HUES6 (cell line): ENCODE measurements around the gene TEDC2.
"Not testable (repeated sequence)": the region's sequence is repeated elsewhere in the genome, so short reads cannot be mapped to it uniquely, and the experiment has no call there.

Experiments used
- H3K27ac ChIP-seq: 2 replicates; pipeline ENCODE4 v1.7.0; 2013; ENCODE audit warnings: low read depth, mild to moderate bottlenecking, low read length, inconsistent platforms
- H3K27me3 ChIP-seq: 2 replicates; pipeline ENCODE4 v1.6.1; 2013; ENCODE audit warnings: low read length; ENCODE audit not compliant: control insufficient read depth, insufficient read depth
- H3K36me3 ChIP-seq: 2 replicates; pipeline ENCODE4 v1.6.1; 2013; ENCODE audit warnings: low read length; ENCODE audit not compliant: control insufficient read depth, insufficient read depth
- H3K4me1 ChIP-seq: 2 replicates; pipeline ENCODE4 v1.6.1; 2013; ENCODE audit warnings: low read length; ENCODE audit not compliant: control insufficient read depth, insufficient read depth
- H3K4me3 ChIP-seq: 2 replicates; pipeline ENCODE4 v1.5.1; 2013; ENCODE audit warnings: low read depth, low read length
- H3K9ac ChIP-seq: one replicate; pipeline ENCODE4 v1.6.1; 2013; ENCODE audit warnings: mild to moderate bottlenecking, low read length
- H3K9me3 ChIP-seq: 2 replicates; pipeline ENCODE4 v1.6.1; 2013; ENCODE audit warnings: low read depth, low read length; ENCODE audit not compliant: control insufficient read depth, insufficient read depth

Gene TEDC2

DNA sequence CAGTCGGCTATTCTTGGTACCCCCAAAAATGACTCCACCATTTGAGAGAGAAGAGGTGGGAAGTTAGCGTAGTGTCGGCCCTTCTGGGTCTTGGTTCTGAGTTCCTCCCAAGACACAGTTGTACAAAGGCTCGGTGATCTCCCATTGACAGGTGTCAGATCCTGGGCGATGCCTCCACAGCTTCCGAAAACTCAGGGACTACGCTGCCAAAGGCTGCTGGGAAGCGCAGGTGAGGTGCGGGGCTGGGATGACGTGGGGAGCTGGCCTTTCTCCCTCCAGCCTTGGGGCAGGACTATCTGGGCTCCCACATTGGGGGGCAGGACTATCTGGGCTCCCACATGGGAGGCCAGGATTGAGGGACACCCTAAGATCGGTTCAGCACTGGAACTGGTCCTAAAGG, 20.3 kb upstream of the TEDC2 start:
- no peak overlapping the region for H3K9ac ChIP-seq
- no peaks in the 10 kb centered on the region for H3K27me3 ChIP-seq
- H3K27ac ChIP-seq, result no peak overlapping the region
- no peaks in the 10 kb centered on the region for H3K4me1 ChIP-seq
- H3K4me3 ChIP-seq, result no peak overlapping the region
- no peaks in the 10 kb centered on the region for H3K9me3 ChIP-seq
- H3K36me3 ChIP-seq, result peaks cover 72% of the 10 kb centered on the region

DNA sequence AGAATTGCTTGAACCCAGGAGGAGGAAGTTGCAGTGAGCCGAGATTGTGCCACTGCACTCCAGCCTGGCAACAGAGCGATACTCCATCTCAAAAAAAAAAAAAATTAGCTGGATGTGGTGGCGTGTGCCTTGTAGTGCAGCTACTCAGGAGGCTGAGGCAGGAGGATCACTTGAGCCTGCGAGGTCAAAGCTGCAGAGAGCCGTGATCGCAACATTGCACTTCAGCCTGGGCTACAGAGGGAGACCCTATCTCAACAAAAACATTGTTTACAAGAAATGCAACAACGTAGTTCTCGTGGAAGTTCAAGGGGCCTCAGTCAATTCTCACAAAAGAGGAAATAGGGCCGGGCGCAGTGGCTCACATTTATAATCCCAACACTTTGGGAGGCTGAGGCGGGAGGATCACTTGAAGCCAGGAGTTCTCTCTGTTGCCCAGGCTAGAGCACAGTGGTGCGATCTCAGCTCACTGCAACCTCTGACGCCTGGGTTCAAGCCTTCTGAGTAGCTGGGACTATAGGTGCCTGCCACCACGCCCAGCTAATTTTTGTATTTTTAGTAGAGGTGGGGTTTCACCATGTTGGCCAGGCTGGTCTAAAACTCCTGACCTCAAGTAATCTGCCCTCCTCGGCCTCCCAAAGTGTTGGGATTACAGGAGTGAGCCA, 18.6 kb upstream of the TEDC2 start:
- H3K4me1 ChIP-seq, H3K27ac ChIP-seq, H3K9me3 ChIP-seq, H3K27me3 ChIP-seq, H3K4me3 ChIP-seq, H3K9ac ChIP-seq: not testable (repeated sequence)
- peaks cover 77% of the 10 kb centered on the region for H3K36me3 ChIP-seq

GRCh38 chr16:2443555-2443954, 16.4 kb upstream of the TEDC2 start:
- Histone ChIP-seq H3K27me3 (no peaks in the 10 kb centered on the region), H3K27ac (no peak overlapping the region), H3K36me3 (peaks cover 76% of the 10 kb centered on the region), H3K4me3 (no peak overlapping the region), H3K4me1 (no peaks in the 10 kb centered on the region), H3K9ac (no peak overlapping the region), H3K9me3 (no peaks in the 10 kb centered on the region)

- Histone ChIP-seq H3K4me3 (no peak overlapping the region), H3K9ac (no peak overlapping the region), H3K9me3 (no peaks in the 10 kb centered on the region), H3K27ac (no peak overlapping the region), H3K36me3 (peaks cover 91% of the 10 kb centered on the region), H3K27me3 (no peaks in the 10 kb centered on the region), H3K4me1 (no peaks in the 10 kb centered on the region)
These were observed 11.9 kb upstream of the TEDC2 start for GRCh38 chr16:2447920-2448583.

DNA sequence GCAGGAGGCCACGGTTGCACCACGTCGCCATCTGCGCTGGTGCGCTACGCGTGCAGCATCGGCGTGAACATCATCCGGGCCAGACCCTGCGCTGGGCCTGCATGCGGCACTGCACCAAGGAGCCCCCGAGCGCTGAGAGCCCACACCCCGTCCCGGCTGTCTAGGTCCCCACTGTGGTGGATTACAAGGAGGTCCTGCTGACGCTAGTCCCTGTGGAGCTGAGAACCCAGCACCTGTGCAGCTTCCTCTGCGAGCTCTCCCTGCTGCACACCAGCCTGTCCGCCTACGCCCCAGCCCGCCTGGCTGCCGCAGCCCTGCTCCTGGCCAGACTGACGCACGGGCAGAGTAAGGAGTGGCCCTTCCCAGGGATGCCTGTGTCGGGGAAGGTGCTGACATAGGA, 10.8 kb upstream of the TEDC2 start:
- Histone ChIP-seq H3K4me3 (no peak overlapping the region), H3K36me3 (peaks cover 92% of the 10 kb centered on the region), H3K9me3 (no peaks in the 10 kb centered on the region), H3K27me3 (no peaks in the 10 kb centered on the region), H3K9ac (no peak overlapping the region), H3K27ac (no peak overlapping the region), H3K4me1 (no peaks in the 10 kb centered on the region)

GRCh38 chr16:2450535-2450934, 9.4 kb upstream of the TEDC2 start:
- no peaks in the 10 kb centered on the region for H3K27me3 ChIP-seq

GRCh38 chr16:2450975-2451381, 8.9 kb upstream of the TEDC2 start:
- H3K27me3 ChIP-seq, result no peaks in the 10 kb centered on the region
- H3K36me3 ChIP-seq, result peaks cover 92% of the 10 kb centered on the region
- H3K4me3 ChIP-seq, result no peak overlapping the region
- H3K4me1 ChIP-seq, result no peaks in the 10 kb centered on the region
- no peak overlapping the region for H3K27ac ChIP-seq
- H3K9me3 ChIP-seq, result no peaks in the 10 kb centered on the region
- H3K9ac ChIP-seq, result no peak overlapping the region

More at GRCh38 chr16:2450535-2450934, 9.4 kb upstream of the TEDC2 start:
- Histone ChIP-seq H3K9ac (no peak overlapping the region), H3K9me3 (no peaks in the 10 kb centered on the region), H3K27ac (no peak overlapping the region), H3K36me3 (peaks cover 90% of the 10 kb centered on the region), H3K4me3 (no peak overlapping the region), H3K4me1 (no peaks in the 10 kb centered on the region)

DNA sequence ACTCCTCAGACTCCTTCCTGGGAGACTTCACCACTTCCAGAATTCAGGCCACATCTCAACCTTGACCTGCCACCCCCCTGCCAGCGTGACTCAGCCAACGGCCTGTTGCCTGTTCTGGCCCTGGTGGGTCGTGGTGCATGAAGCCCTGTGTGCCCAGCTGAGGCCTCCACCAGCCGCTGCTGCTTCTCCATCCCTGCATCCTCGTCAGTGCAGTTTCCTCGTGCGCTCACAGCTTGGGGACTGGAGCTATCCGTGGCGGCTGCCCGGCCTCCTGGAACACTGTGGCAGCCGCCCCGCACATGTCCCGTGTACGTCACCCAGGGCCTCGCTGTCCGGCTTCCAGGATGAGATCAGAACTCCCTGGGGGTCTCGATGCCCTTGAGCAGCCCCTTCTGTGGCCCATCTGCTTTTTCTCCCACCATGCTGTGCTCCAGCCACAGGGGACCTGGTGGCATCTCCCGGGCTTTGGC, 8.0 kb upstream of the TEDC2 start:
- no peaks in the 10 kb centered on the region for H3K27me3 ChIP-seq
- H3K27ac ChIP-seq, result no peak overlapping the region
- no peak overlapping the region for H3K9ac ChIP-seq
- no peak overlapping the region for H3K4me3 ChIP-seq
- H3K9me3 ChIP-seq, result no peaks in the 10 kb centered on the region
- H3K4me1 ChIP-seq, result no peaks in the 10 kb centered on the region
- peaks cover 92% of the 10 kb centered on the region for H3K36me3 ChIP-seq

DNA sequence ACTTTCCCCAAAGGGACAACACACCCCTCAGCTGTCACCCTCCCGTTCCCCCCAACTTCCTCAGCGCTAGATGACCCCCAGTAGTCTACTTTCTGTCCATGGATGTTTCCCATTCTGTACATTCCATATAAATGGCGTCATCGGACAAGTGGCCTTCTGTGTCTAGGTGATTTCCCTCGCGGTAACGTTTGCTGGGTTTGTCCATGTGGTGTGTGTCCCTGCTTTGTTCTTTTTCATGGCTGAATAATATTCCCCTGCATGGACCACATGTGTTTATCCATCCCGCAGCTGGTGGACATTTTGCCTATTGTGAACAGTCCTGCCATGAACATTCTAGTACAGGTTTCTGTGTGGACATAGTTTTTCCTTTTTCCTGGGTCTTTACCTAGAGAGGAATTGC, 7.3 kb upstream of the TEDC2 start:
- no peak overlapping the region for H3K9ac ChIP-seq
- H3K4me1 ChIP-seq, result no peaks in the 10 kb centered on the region
- no peaks in the 10 kb centered on the region for H3K27me3 ChIP-seq
- H3K27ac ChIP-seq, result no peak overlapping the region
- H3K4me3 ChIP-seq, result no peak overlapping the region
- peaks cover 94% of the 10 kb centered on the region for H3K36me3 ChIP-seq
- no peaks in the 10 kb centered on the region for H3K9me3 ChIP-seq

DNA sequence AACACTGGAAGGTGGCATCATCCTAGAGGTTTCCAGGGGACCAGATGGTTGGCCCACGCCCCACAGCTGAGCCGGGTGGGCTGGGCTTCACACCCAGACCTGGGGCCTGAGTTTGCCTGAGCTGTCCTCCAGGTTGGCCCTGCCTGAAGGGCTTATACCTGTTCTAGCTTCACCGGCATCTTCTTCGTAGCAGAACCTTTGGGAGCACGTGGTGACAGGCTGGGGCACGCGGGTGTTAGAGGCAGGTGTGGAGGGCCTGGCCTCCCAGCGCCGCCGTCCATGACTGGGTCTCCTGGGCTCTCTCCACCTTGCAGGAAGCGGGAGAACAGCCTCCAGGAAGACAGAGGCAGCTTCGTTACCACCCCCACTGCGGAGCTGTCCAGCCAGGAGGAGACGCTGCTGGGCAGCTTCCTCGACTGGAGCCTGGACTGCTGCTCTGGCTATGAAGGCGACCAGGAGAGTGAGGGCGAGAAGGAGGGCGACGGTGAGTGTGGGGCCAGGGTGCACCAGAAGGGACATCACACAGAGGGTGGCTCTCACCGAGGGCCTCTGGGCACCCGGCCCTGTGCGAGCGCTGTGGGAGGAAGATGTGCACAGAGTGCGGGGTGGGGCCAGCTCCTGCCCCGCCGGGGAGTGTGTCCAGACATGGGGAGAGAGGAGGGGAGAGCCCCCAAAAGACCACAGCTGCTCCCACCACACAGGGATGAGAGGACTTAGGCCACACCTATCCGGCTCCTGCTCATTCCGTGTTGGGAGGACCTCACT, 4.6 kb upstream of the TEDC2 start:
- H3K9me3 ChIP-seq, result no peaks in the 10 kb centered on the region
- no peak overlapping the region for H3K9ac ChIP-seq
- peaks cover 72% of the 10 kb centered on the region for H3K36me3 ChIP-seq

GRCh38 chr16:2456551-2457153, 3.3 kb upstream of the TEDC2 start:
- peaks cover 69% of the 10 kb centered on the region for H3K36me3 ChIP-seq

More for the DNA sequence above, 4.6 kb upstream of the TEDC2 start:
- no peak overlapping the region for H3K4me3 ChIP-seq
- peaks cover 11% of the 10 kb centered on the region; the same call in 1 of the 2 replicates for H3K4me1 ChIP-seq
- no peak overlapping the region for H3K27ac ChIP-seq
- no peaks in the 10 kb centered on the region for H3K27me3 ChIP-seq

More at GRCh38 chr16:2456551-2457153, 3.3 kb upstream of the TEDC2 start:
- no peak overlapping the region for H3K4me3 ChIP-seq
- no peaks in the 10 kb centered on the region for H3K9me3 ChIP-seq
- no peak overlapping the region for H3K27ac ChIP-seq
- H3K4me1 ChIP-seq, result peaks cover 18% of the 10 kb centered on the region
- H3K9ac ChIP-seq, result no peak overlapping the region
- H3K27me3 ChIP-seq, result no peaks in the 10 kb centered on the region
